HL-60/S4 treated with retinoic acid at 250 ng/mL for 4 days and 3 days (cell line): ENCODE measurements around the gene ZNF208.
"Not testable (repeated sequence)": the region's sequence is repeated elsewhere in the genome, so short reads cannot be mapped to it uniquely, and the experiment has no call there.

ENCODE experiments used
- in situ Hi-C: fragments of 300-500 bp; cut with MboI; formaldehyde crosslinking; loops from 2 replicates; pipeline ENCODE4 v1.7.0; 2022; ENCODE audit warnings: low sequenced_read_pairs

ZNF208 gene

DNA sequence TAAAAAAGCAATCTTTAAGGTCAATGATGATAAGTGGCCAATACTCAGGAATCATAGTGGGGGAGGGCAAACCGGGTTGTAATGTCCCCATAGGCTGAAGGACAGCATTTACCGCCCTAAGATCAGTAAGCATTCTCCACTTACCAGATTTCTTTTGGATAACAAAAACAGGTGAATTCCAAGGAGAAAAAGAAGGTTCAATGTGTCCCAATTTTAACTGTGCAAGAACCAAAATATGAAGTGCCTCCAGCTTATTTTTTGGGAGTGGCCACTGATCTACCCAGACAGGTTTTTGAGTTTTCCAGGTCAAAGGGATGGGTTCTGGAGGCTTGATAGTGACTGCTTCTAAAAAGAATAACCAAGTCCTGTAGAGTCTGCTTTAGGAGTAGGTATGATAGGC is 125.2 kb downstream of the ZNF208 start:
- in situ Hi-C loops, result not testable (repeated sequence)

DNA sequence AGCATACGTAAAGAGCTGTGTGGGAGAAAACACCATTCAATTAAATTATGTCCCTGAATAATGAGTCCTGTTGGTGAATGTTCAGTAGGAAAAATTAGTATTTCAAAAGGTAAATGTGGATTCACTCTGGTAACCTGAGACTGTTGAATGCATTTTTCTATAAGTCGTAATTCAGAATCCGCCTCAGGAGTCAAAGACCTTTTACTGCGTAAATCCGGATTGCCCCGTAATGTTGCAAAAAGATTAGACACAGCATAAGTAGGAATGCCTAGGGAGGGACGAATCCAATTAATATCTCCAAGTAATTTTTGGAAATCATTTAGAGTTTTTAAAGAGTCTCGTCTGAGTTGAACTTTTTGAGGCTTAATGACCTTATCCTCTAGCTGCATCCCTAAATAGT is 126.0 kb downstream of the ZNF208 start:
- in situ Hi-C loops, result not testable (repeated sequence)

DNA sequence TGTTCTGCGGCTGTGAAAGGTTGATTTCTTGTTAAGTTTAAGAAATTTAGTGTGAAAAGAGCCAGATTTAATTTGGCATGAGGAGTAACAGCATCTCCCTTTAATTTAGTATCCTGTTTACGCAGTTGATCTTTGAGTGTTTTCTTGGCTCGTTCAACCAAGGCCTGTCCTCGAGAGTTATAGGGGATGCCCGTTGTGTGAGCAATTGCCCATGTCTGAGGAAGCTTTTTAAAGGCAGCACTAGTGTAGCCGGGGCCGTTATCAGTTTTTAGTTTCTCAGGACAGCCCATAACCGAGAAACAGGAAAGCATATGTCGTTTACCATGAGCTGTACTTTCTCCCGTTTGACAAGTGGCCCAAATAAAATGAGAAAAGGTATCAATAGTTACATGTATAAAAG is 127.2 kb downstream of the ZNF208 start:
- in situ Hi-C loops, result no loop called here
